Adipocyte (in vitro differentiated cells): ENCODE results near the gene MCM3AP.

Experiments used
- DNase-seq: peaks from one replicate; pipeline ENCODE4 v3.0.0-alpha.2; 2015; ENCODE audit warnings: low read depth
- H3K27me3 ChIP-seq: replicated peaks from 2 replicates; pipeline ENCODE4 v1.7.0; 2013; ENCODE audit warnings: mild to moderate bottlenecking, low read length, moderate library complexity; ENCODE audit not compliant: control insufficient read depth, insufficient read depth
- H3K36me3 ChIP-seq: 2 replicates; pipeline ENCODE4 v1.7.0; 2013; ENCODE audit warnings: low read length, mild to moderate bottlenecking, moderate library complexity; ENCODE audit not compliant: control insufficient read depth, insufficient read depth, severe bottlenecking
- H3K4me1 ChIP-seq: 2 replicates; pipeline ENCODE4 v1.7.0; 2013; ENCODE audit warnings: mild to moderate bottlenecking, low read length, moderate library complexity; ENCODE audit not compliant: control insufficient read depth, insufficient read depth
- H3K4me3 ChIP-seq: 2 replicates; pipeline ENCODE4 v1.7.0; 2013; ENCODE audit warnings: mild to moderate bottlenecking, low read length, moderate library complexity
- H3K9ac ChIP-seq: 2 replicates; pipeline ENCODE4 v1.7.0; 2013; ENCODE audit warnings: mild to moderate bottlenecking, low read length, moderate library complexity
- H3K9me3 ChIP-seq: 2 replicates; pipeline ENCODE4 v1.7.0; 2013; ENCODE audit warnings: mild to moderate bottlenecking, low read length, moderate library complexity; ENCODE audit not compliant: control insufficient read depth

The MCM3AP gene

DNA sequence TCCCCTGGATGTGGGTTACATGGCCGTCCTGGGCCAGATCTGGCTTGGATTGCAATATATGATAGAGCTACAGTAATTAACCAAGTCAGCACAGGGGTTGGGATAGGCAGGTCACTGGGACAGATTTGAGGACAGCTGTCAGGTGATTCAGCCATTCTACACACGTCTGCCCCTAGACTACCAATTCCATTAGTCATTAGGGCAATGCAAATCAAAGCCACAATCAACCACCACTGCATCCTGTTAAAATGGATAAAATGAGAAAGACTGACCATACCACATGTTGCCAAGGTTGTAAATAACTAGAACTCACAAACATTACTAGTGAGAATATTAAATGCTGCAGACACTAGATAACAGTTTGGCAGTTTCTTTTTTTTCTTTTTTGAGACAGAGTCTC, 22.2 kb upstream of the MCM3AP start:
- Histone ChIP-seq H3K9me3 (no peaks in the 10 kb centered on the region), H3K4me3 (no peak overlapping the region)

GRCh38 chr21:46304955-46305354, 19.5 kb upstream of the MCM3AP start:
- no peaks in the 10 kb centered on the region for H3K9me3 ChIP-seq
- no peaks in the 10 kb centered on the region for H3K4me1 ChIP-seq
- H3K27me3 ChIP-seq = no peaks in the 10 kb centered on the region
- DNase-seq = no peak
- H3K4me3 ChIP-seq = no peak overlapping the region
- H3K36me3 ChIP-seq = no peaks in the 10 kb centered on the region
- H3K9ac ChIP-seq = no peak overlapping the region

More for the DNA sequence above, 22.2 kb upstream of the MCM3AP start:
- DNase-seq = no peak
- no peaks in the 10 kb centered on the region for H3K36me3 ChIP-seq
- H3K27me3 ChIP-seq = no peaks in the 10 kb centered on the region
- H3K9ac ChIP-seq = no peak overlapping the region
- H3K4me1 ChIP-seq = no peaks in the 10 kb centered on the region

- H3K4me1 ChIP-seq = no peaks in the 10 kb centered on the region
- no peaks in the 10 kb centered on the region for H3K9me3 ChIP-seq
- H3K27me3 ChIP-seq = no peaks in the 10 kb centered on the region
- H3K36me3 ChIP-seq = no peaks in the 10 kb centered on the region
- no peak for DNase-seq
- H3K9ac ChIP-seq = no peak overlapping the region
- no peak overlapping the region for H3K4me3 ChIP-seq
These were observed 19.0 kb upstream of the MCM3AP start for GRCh38 chr21:46304437-46304836.

DNA sequence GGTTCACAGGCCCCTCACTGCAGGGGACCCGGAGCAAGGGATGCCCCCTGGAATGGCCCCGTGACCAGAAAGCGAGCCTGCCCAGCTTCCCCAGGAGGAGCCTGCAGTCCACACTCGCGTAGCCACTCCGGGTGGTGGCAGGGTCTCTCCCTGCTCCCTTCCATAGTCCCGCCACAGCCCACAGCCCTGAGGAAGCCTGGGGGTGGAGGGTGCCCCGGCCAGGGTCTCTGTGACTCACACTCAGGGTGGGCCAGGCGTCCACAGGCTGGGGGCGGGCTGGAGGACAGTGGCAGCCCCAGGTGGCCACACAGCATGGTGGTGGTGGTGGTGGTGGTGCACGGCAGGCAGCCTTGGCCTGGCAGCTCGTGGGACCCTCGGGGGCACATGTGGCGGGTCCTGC, 16.3 kb upstream of the MCM3AP start:
- no peak overlapping the region for H3K4me3 ChIP-seq
- no peaks in the 10 kb centered on the region for H3K27me3 ChIP-seq
- no peak overlapping the region for H3K9ac ChIP-seq
- no peaks in the 10 kb centered on the region for H3K36me3 ChIP-seq
- no peaks in the 10 kb centered on the region for H3K9me3 ChIP-seq
- no peak for DNase-seq
- H3K4me1 ChIP-seq = peaks cover 9% of the 10 kb centered on the region

- H3K36me3 ChIP-seq = no peaks in the 10 kb centered on the region
- H3K9ac ChIP-seq = no peak overlapping the region
- H3K4me1 ChIP-seq = peaks cover 23% of the 10 kb centered on the region
- no peaks in the 10 kb centered on the region for H3K9me3 ChIP-seq
- H3K4me3 ChIP-seq = no peak overlapping the region
- H3K27me3 ChIP-seq = no peaks in the 10 kb centered on the region
- no peak for DNase-seq
These were observed 13.8 kb upstream of the MCM3AP start for GRCh38 chr21:46299167-46299566.

DNA sequence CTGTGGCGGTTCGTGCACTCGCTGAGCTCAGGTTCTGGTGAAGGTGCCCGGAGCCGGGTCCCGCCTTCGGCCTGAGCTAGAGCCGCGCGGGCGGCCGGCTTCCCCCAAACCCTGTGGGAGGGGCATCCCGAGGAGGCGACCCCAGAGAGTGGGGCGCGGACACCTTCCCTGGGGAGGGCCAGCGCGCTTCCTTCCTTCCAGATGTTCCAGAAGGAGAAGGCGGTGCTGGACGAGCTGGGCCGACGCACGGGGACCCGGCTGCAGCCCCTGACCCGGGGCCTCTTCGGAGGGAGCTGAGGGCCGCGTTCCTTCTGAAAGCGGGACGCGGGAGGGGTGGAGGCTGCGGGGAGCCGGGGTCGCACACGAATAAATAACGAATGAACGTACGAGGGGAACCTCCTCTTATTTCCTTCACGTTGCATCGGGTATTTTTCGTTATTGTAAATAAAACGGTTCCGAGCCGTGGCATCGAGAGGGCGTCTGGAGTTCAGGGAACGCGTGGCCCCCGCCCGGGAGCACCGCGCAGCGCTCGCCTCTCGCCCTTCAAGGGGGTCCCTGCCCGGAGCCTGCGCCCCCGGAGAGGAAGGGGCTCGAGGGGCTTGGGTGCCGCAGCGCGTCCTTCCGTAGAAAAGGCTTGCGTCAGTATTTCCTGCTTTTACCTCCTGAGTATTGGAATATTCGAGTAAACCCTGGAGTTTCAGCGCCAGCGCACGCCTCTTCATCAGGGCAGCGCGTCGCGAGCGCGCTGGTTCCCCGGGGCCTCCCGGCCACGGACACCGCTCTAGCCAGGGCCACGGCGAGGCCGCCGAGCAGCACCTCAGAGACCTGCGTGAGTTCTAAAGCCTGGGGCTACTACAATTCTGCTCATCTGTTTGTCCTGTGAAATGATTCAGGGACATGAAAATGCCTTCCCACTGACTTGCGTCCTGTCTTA, 12.2 kb upstream of the MCM3AP start:
- H3K4me3 ChIP-seq = peak overlapping the region; percentile 67
- DNase-seq = no peak

DNA sequence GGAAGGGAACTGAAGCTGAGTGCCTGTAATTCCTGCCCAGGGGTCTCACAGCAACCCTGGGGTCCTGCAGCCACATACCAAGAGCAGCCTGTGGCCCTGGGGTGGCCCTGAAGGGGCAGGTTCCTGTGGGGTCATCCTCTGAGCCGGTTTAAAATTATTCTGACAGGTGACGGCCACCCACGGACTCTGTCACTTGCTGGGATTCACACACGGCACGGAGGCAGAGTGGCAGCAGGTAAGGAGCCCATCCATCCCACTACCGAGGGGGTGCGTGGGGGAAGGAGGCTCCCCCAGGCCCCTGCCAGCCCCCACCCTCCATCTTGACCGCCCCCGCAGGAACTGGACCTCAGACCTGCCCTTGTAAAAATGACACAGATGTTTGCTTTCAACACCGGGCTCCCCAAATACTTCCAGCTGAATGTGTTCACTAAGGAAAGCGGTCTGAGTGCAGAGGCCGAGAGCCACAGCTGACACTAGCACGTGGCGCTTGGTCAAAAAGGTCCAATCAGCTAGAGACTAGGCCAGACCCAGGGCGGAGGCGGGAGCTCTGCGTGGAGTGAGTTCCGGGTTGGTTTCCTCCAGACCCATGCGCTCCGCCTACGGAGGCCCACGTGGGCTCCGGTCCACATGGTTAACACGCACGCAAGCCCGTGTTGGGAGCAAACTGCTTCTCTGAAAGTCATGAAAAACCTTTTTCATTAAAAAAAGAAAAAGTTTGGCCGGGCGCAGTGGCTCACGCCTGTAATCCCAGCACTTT, 10.8 kb upstream of the MCM3AP start:
- Histone ChIP-seq H3K4me3 (peak overlapping the region; percentile 66), H3K9me3 (no peaks in the 10 kb centered on the region), H3K9ac (peak overlapping the region; percentile 81), H3K4me1 (peaks cover 23% of the 10 kb centered on the region), H3K27me3 (no peaks in the 10 kb centered on the region), H3K36me3 (peaks cover 11% of the 10 kb centered on the region)
- peak; percentile 64 for DNase-seq

More for the DNA sequence above, 12.2 kb upstream of the MCM3AP start:
- Histone ChIP-seq H3K27me3 (no peaks in the 10 kb centered on the region), H3K4me1 (peaks cover 23% of the 10 kb centered on the region), H3K36me3 (no peaks in the 10 kb centered on the region), H3K9me3 (no peaks in the 10 kb centered on the region), H3K9ac (peak overlapping the region; percentile 82)

- Histone ChIP-seq H3K4me3 (no peak overlapping the region), H3K27me3 (no peaks in the 10 kb centered on the region), H3K9ac (peak overlapping the region; percentile 58), H3K36me3 (peaks cover 11% of the 10 kb centered on the region), H3K4me1 (peaks cover 23% of the 10 kb centered on the region), H3K9me3 (no peaks in the 10 kb centered on the region)
- peak; percentile 34 for DNase-seq
These were observed 9.9 kb upstream of the MCM3AP start for GRCh38 chr21:46295177-46295770.

- H3K4me3 ChIP-seq = no peak overlapping the region
- H3K9me3 ChIP-seq = no peaks in the 10 kb centered on the region
- no peaks in the 10 kb centered on the region for H3K27me3 ChIP-seq
- DNase-seq = peak; percentile 54
- H3K4me1 ChIP-seq = peaks cover 23% of the 10 kb centered on the region
- peaks cover 11% of the 10 kb centered on the region for H3K36me3 ChIP-seq
- H3K9ac ChIP-seq = peak overlapping the region; percentile 58
These were observed 9.3 kb upstream of the MCM3AP start for GRCh38 chr21:46294647-46295176.

GRCh38 chr21:46291561-46291960, 6.2 kb upstream of the MCM3AP start:
- Histone ChIP-seq H3K27me3 (no peaks in the 10 kb centered on the region), H3K4me3 (no peak overlapping the region), H3K36me3 (peaks cover 11% of the 10 kb centered on the region), H3K4me1 (peaks cover 29% of the 10 kb centered on the region), H3K9me3 (no peaks in the 10 kb centered on the region), H3K9ac (no peak overlapping the region)
- DNase-seq = no peak

GRCh38 chr21:46289655-46290179, 4.3 kb upstream of the MCM3AP start:
- peaks cover 22% of the 10 kb centered on the region for H3K4me1 ChIP-seq
- peaks cover 11% of the 10 kb centered on the region for H3K36me3 ChIP-seq
- no peaks in the 10 kb centered on the region for H3K27me3 ChIP-seq
- no peak for DNase-seq
- H3K9ac ChIP-seq = no peak overlapping the region
- H3K4me3 ChIP-seq = no peak overlapping the region
- H3K9me3 ChIP-seq = no peaks in the 10 kb centered on the region
